Right cardiac atrium (tissue), 5 donors: ENCODE data around the gene SAP30. TPM values are rescaled to one million over a fixed set of nuclear protein-coding genes. Genes with fewer than 3 reads are reported as not detected.

Source experiments
- ATAC-seq, 2 donors: fragments of 200-7000 bp; cut with Tn5 transposase; one replicate each; pipeline versions ENCODE4 v1.8.0 to v1.9.1; 2020; ENCODE audit warnings: moderate library complexity in 2 of 2, mild to moderate bottlenecking in 1 of 2
- DNase-seq, 3 donors: peaks; one replicate each; pipeline ENCODE4 v3.0.0-alpha.2; 2020
- H3K27ac ChIP-seq: one replicate; pipeline ENCODE4 v1.5.1; 2013; ENCODE audit warnings: mild to moderate bottlenecking, low read length, control low read depth, moderate library complexity
- H3K27me3 ChIP-seq: one replicate; pipeline ENCODE4 v1.6.1; 2013; ENCODE audit not compliant: control insufficient read depth, insufficient read depth
- H3K4me1 ChIP-seq: one replicate; pipeline ENCODE4 v1.6.1; 2013; ENCODE audit warnings: low read length; ENCODE audit not compliant: control insufficient read depth, insufficient read depth
- H3K4me3 ChIP-seq: one replicate; pipeline ENCODE4 v1.5.1; 2013; ENCODE audit warnings: low read length, control low read depth
- H3K9me3 ChIP-seq: one replicate; pipeline ENCODE4 v1.6.1; 2013; ENCODE audit warnings: low read length; ENCODE audit not compliant: control insufficient read depth
- WGBS: extraction: QIAGEN DNeasy Blood & Tissue Kit; methylation state at CpG from one replicate; pipeline ENCODE4 v1.1.7; 2013; 5-methylcytosine and 5-hydroxymethylcytosine counted together
- intact Hi-C, 4 donors: fragments of 100-400 bp; cut with DNase I; formaldehyde crosslinking; loops; one replicate each; pipeline versions ENCODE4 v1.11.0 to v1.14.0; 2022 to 2023
- long read RNA-seq, 4 donors: library from polyadenylated mRNA; unstranded; transcript quantifications; one replicate each; pipeline ENCODE4 v2.0.0, GENCODE V29; 2020 to 2021
- polyA plus RNA-seq: library from polyadenylated mRNA; stranded (reverse); fragments of 200-250 nt; gene quantifications from one replicate; pipeline ENCODE4 v1.2.3, GENCODE V29; 2013
- total RNA-seq, 4 donors: library from RNA; stranded (reverse); fragmentation: NEBNext Ultra II Directional; extraction: Animal tissue kit (Norgen Biotek cat#: 25700); gene quantifications; one replicate each; pipeline ENCODE4 v1.2.1, GENCODE V29; 2021
- donor health status: healthy with polysubstance abuse.
- donor health status: DM: no; HTN: yes; CAD: no.
- donor health status: DM: no; HTN: no; CAD: no.
- donor health status: DM: no; HTN: yes; CAD: no; lungs with severe emphysema.
- donor health status: DM: yes; HTN: yes; CAD: no.

Gene SAP30, protein sequence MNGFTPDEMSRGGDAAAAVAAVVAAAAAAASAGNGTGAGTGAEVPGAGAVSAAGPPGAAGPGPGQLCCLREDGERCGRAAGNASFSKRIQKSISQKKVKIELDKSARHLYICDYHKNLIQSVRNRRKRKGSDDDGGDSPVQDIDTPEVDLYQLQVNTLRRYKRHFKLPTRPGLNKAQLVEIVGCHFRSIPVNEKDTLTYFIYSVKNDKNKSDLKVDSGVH
- total RNA-seq (10 to 100 TPM; 18.8 to 23.7 (median 20.8) TPM), polyA plus RNA-seq (20.0 TPM)
- long read RNA-seq, donor 1, transcript SAP30-201 (4 exons, 1,108 nt) = major isoform, 34 of 38 reads
- long read RNA-seq, donor 1, partial matches to known transcripts = 2 of 38 reads
- long read RNA-seq, donor 1, other reads (novel, unspliced or antisense) = 2 of 38 reads
- long read RNA-seq, donor 2, transcript SAP30-201 (4 exons, 1,108 nt) = major isoform, 15 of 16 reads
- long read RNA-seq, donor 2, partial matches to known transcripts = 1 of 16 reads
- long read RNA-seq, donor 2, other reads (novel, unspliced or antisense) = 0 of 16 reads
- long read RNA-seq, donor 3, partial matches to known transcripts = 1 of 1 reads
- long read RNA-seq, donor 3, other reads (novel, unspliced or antisense) = 0 of 1 reads
- long read RNA-seq, donor 4, transcript SAP30-201 (4 exons, 1,108 nt) = major isoform, 23 of 23 reads
- long read RNA-seq, donor 4, partial matches to known transcripts = 0 of 23 reads
- long read RNA-seq, donor 4, other reads (novel, unspliced or antisense) = 0 of 23 reads

GRCh38 chr4:173370477-173371291, at the start of gene SAP30:
TSS of gene SAP30 (plus strand) at chr4:173370954. CDS start at chr4:173371183, 229 bp downstream.
- Histone ChIP-seq H3K4me3 (peak within 1 kb of the TSS; percentile 93), H3K27me3 (no peaks in the 10 kb centered on the region), H3K9me3 (no peaks in the 10 kb centered on the region), H3K27ac (peak within 1 kb of the TSS; percentile 98), H3K4me1 (peaks cover under 1% of the 10 kb centered on the region)
- DNase-seq (peak; percentile 99), ATAC-seq (peak; percentile 97 to 98)
- under 1% methylated on average over 72 of the region's 72 CpGs for WGBS
- intact Hi-C loops = loop anchor here in 3 of 4 donors (5.0 kb wide), 1 partner anchor 38 kb away; the partner anchor contains the start of gene HMGB2 (in 3 of the 3)

DNA sequence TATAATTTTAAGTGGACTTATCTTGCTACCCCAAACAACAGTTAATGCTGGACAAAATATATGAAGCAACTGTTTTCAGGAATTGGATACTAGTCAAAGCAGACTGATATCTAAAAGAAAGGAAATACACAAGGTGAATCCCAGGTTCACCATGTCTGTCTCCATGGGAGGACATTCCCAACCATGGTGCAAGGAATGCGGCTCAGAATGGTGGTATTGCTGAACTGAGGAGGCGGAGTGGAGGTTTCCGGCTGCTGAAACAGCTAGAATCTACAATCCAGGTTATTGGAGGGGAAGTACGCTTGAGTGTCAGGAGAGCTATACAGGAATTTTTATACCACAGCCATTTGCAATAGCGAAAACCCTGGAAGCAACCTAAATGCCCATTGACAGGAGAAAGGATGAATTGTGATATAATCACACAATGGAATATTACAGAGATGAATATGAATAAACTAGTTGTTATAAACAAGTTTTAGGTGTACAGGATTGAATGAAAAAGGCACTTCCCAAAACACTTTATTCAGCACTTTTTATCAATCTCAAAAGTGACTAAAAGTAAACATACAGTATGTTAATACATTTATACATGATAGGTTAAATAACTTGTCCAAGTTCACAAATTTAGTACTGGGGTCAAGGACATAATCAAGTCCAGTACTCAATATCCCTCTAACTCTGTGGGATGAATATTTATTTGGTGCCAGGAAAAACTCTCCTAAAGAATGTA, 45.6 kb upstream of the SAP30 start:
- intact Hi-C loops = no loop called here
- DNase-seq = no peak
- WGBS = 96% methylated on average over 5 of the region's 5 CpGs
- ATAC-seq = no peak
- no peak overlapping the region for H3K4me3 ChIP-seq
- H3K27me3 ChIP-seq = no peaks in the 10 kb centered on the region
- no peaks in the 10 kb centered on the region for H3K4me1 ChIP-seq
- H3K27ac ChIP-seq = no peak overlapping the region
- no peaks in the 10 kb centered on the region for H3K9me3 ChIP-seq

DNA sequence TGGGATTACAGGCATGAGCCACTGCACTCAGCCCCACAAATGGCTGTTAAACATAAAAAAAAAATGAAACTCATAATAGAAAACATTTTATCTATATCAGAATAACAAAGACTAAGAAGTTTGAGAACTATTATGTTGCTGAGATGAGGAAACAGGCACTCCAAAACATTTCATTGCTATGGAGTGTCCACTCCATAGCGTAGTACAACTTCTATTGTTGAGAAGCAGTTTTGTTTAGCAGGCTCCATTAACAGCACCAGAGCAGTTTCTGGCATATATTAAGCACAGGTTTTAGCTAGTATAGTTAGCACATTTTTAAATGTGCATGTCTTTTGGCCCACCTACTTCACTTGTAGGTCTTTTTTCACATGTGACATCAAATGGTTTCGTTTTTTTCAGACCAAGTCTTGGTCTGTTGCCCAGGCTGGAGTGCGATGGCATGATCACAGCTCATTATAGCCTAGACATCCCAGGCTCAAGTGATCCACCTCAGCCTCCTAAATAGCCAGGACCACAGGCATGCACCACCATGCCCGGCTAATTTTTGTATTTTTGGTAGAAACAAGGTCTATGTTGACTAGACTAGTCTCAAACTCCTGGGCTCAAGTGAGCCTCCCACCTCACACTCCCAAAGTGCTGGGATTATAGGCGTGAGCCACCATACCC, 42.4 kb upstream of the SAP30 start:
- intact Hi-C loops = no loop called here
- DNase-seq (peak in 1 of 3 donors; percentile 47), ATAC-seq (no peak)
- no peaks in the 10 kb centered on the region for H3K9me3 ChIP-seq
- H3K27me3 ChIP-seq = no peaks in the 10 kb centered on the region
- 81% methylated on average over 5 of the region's 5 CpGs for WGBS
- H3K4me3 ChIP-seq = no peak overlapping the region
- no peaks in the 10 kb centered on the region for H3K4me1 ChIP-seq
- H3K27ac ChIP-seq = no peak overlapping the region

DNA sequence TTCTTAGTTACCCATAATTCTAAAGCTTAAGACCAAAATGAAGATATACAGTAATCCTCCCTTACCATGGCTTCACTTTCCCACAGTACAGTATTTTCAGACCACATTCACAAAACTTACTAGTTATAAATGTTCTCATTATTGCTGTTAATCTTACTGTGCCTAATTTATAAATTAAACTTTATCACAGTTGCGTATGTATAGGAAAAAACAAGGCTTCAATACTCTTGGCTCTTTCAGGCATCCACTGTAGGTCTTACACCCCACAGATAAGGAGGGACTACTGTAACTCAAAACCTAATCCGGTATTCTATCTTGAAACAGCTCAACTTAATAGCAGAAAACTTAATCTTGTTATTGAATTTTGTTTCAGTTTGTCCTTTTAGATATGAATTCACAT, 40.2 kb upstream of the SAP30 start:
- no peak overlapping the region for H3K4me3 ChIP-seq
- no peaks in the 10 kb centered on the region for H3K4me1 ChIP-seq
- WGBS = 79% methylated on average over 2 of the region's 2 CpGs
- no peaks in the 10 kb centered on the region for H3K27me3 ChIP-seq
- ATAC-seq = no peak
- intact Hi-C loops = loop anchor here in 3 of 4 donors (5.0 kb wide), 1 partner anchor 42 kb away; the partner anchor contains the start of gene SAP30 (in 3 of the 3)
- no peak overlapping the region for H3K27ac ChIP-seq
- no peaks in the 10 kb centered on the region for H3K9me3 ChIP-seq
- DNase-seq = no peak

GRCh38 chr4:173332021-173332487, 38.7 kb upstream of the SAP30 start:
- H3K27ac ChIP-seq = peak overlapping the region; percentile 65
- no peaks in the 10 kb centered on the region for H3K27me3 ChIP-seq
- WGBS = 20% methylated on average over 6 of the region's 6 CpGs
- ATAC-seq (no peak), DNase-seq (no peak)
- H3K4me1 ChIP-seq = no peaks in the 10 kb centered on the region
- no peaks in the 10 kb centered on the region for H3K9me3 ChIP-seq
- H3K4me3 ChIP-seq = peak overlapping the region; percentile 91
- intact Hi-C loops = loop anchor here in 3 of 4 donors (5.0 kb wide), 1 partner anchor 40 kb away; the partner anchor contains the start of gene SAP30 (in 3 of the 3)

DNA sequence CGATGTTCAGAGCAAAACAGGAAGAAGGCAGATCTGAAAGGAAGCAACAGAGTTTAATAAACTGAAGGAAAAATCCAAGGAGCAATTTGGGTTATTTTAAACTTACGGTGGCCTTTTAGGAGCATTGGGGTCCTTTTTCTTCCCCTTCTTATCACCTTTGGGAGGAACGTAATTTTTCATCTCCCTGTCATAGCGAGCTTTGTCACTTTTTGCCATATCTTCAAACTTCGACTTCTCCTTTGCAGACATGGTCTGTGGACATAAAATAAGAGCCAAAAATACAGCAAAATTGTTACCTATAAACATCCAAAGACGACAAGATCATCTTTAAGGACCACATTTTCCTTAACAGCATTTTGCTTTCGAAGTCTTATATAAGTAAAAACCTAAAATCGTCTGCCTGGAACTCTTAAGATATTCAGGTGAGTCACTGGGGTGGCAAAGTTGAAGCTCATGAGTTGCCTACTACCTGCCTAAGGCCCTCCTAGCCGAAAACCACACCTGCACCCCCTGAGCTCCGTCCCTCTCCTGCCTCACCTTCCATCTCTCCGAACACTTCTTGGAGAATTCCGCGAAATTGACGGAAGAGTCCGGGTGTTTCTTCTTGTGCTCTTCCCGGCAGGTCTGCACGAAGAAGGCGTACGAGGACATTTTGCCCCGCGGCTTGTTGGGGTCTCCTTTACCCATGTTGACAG, 37.6 kb upstream of the SAP30 start:
- 4% methylated on average over 21 of the region's 21 CpGs for WGBS
- Histone ChIP-seq H3K4me1 (no peaks in the 10 kb centered on the region), H3K27me3 (no peaks in the 10 kb centered on the region), H3K9me3 (no peaks in the 10 kb centered on the region), H3K4me3 (peak overlapping the region; percentile 91), H3K27ac (peak overlapping the region; percentile 86)
- ATAC-seq (no peak), DNase-seq (no peak)
- intact Hi-C loops = loop anchor here in 3 of 4 donors (5.0 kb wide), 1 partner anchor 39 kb away; the partner anchor contains the start of gene SAP30 (in 3 of the 3)

- Histone ChIP-seq H3K9me3 (no peaks in the 10 kb centered on the region), H3K27ac (peak overlapping the region; percentile 100), H3K27me3 (no peaks in the 10 kb centered on the region), H3K4me3 (peak overlapping the region; percentile 91), H3K4me1 (no peaks in the 10 kb centered on the region)
- under 1% methylated on average over 49 of the region's 53 CpGs for WGBS
- DNase-seq (peak; percentile 70 to 90 (median 86)), ATAC-seq (peak; percentile 72 to 79)
- intact Hi-C loops = loop anchor here in 3 of 4 donors (5.0 kb wide), 1 partner anchor 39 kb away; the partner anchor contains the start of gene SAP30 (in 3 of the 3)
Observed at GRCh38 chr4:173333658-173334084, 37.1 kb upstream of the SAP30 start.

DNA sequence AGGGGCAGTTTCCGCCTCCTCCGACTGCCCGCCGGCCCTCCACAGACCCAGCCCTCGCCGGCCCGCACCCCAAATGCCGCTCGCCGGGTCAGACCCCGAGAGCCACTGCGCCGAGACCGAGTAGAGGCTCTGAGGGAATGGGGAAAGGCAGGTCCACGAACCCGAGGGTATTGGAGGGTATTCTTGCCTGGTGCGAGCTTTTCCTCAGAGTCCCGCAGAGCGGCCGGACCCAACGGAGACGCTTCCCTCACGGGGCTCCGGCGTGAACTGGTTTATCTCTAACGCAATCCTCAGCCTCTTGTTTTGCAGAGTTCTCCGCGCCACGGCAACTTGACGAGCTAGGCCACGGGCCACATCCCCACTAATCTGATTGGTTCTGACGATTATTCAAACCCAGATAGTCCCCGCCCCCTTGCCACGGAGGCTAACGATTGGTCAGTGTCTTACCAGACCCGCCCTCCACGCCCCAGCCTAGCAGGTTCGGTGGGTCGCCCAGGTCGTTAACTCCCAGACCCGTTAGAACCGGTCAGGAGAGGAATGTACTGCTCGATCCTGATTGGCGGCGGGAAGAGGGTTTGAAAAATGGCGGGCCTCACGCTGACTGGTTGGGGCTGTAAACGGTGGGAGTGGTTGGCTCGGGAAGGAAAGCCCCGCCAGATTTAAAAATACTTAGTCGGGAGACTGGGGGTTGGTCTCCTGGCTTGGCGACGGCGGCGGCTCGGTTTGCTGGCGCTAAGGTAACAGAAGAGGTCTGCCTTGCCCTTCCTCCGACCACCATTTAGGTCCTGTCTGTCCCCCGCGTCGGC, 36.5 kb upstream of the SAP30 start, which contains the start of gene HMGB2:
Gene HMGB2, minus strand, starts transcription at position 274 of the 806 bp plus-strand sequence. CDS start 709 bp downstream, outside the sequence.
- under 1% methylated on average over 61 of the region's 61 CpGs for WGBS
- no peaks in the 10 kb centered on the region for H3K9me3 ChIP-seq

More for the DNA sequence above, 36.5 kb upstream of the SAP30 start, which contains the start of gene HMGB2:
- Histone ChIP-seq H3K27me3 (no peaks in the 10 kb centered on the region), H3K4me3 (peak within 1 kb of the TSS; percentile 91), H3K27ac (peak within 1 kb of the TSS; percentile 100), H3K4me1 (no peaks in the 10 kb centered on the region)
- DNase-seq = peak; percentile 100
- intact Hi-C loops = loop anchor here in 3 of 4 donors (5.0 kb wide), 1 partner anchor 38 kb away; the partner anchor contains the start of gene SAP30 (in 3 of the 3)
- peak; percentile 99 for ATAC-seq
